GM12865 (cell line): Measurements from ENCODE around the gene WNT7B.

Experiments
- DNase-seq: peaks from one replicate; pipeline ENCODE4 v3.0.0; 2010; ENCODE audit warnings: low read depth
- H3K4me3 ChIP-seq: 2 replicates; pipeline ENCODE4 v1.5.1; 2011; ENCODE audit warnings: mild to moderate bottlenecking, low read depth, low read length, control low read depth
- CTCF ChIP-seq: IDR thresholded peaks from 2 replicates; pipeline ENCODE4 v1.5.1; 2011; ENCODE audit warnings: low read length, control low read depth, low read depth, inconsistent platforms; ENCODE audit not compliant: insufficient read depth; ENCODE audit errors: missing control alignments

The WNT7B gene

GRCh38 chr22:46021577-46021976 lies 44.6 kb upstream of the WNT7B start:
- no peak for DNase-seq
- TF ChIP-seq CTCF: no peak
- H3K4me3 ChIP-seq: no peak overlapping the region

DNA sequence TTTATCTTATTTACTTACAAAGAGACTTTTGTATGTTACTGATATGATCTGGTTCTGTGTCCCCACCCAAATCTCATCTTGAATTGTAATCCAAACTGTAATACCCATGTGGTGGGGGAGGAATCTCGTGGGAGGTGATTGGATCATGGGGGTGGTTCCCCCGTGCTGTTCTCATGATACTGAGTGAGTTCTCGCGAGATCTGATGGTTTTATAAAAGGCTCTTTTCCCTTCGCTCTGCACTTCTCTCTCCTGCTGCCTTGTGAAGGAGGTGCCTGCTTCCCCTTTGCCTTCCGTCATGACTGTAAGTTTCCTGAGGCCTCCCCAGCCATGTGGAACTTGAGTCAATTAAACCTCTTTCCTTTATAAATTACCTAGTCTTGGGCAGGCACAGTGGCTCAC lies 42.4 kb upstream of the WNT7B start:
- H3K4me3 ChIP-seq: no peak overlapping the region
- DNase-seq: no peak

DNA sequence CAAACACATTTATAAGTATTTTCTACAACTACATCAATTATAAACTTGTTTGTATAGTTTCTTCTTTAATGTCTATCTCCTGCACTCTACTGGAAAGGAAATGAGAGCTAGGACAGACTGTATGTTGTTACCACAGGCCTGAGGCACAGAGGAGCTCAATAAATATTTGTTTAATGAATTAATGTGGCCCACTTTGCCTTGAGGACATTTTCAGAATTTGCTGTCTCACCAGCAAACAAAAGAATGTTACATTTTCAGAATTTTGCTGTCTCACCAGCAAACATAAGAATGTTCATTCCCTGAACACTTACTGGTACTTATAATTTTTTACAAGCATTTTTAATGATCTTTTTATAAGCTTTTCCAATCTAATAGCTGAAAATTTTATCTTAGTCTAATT lies 41.9 kb upstream of the WNT7B start:
- no peak overlapping the region for H3K4me3 ChIP-seq
- TF ChIP-seq CTCF: no peak
- no peak for DNase-seq

More for the DNA sequence above, 42.4 kb upstream of the WNT7B start:
- no peak for TF ChIP-seq CTCF

- H3K4me3 ChIP-seq: no peak overlapping the region
- DNase-seq: no peak
- TF ChIP-seq CTCF: no peak
Measured at GRCh38 chr22:46017166-46017565, 40.2 kb upstream of the WNT7B start.

- H3K4me3 ChIP-seq: peak overlapping the region; percentile 86
- peak; percentile 74 for TF ChIP-seq CTCF
- peak; percentile 90 for DNase-seq
Measured at GRCh38 chr22:46013460-46014416, 36.8 kb upstream of the WNT7B start.

GRCh38 chr22:46012881-46013281 lies 35.9 kb upstream of the WNT7B start:
- H3K4me3 ChIP-seq: peak overlapping the region; percentile 86
- no peak for DNase-seq
- TF ChIP-seq CTCF: no peak
